HG03196 (cell line): ENCODE data around the gene SRF.
"Not testable (repeated sequence)": the region's sequence is repeated elsewhere in the genome, so short reads cannot be mapped to it uniquely, and the experiment has no call there.

ENCODE experiments used
- ATAC-seq: cut with Tn5 transposase; IDR thresholded peaks from one replicate; pipeline ENCODE4 v1.9.1; 2021; ENCODE audit not compliant: unreplicated experiment

SRF gene

DNA sequence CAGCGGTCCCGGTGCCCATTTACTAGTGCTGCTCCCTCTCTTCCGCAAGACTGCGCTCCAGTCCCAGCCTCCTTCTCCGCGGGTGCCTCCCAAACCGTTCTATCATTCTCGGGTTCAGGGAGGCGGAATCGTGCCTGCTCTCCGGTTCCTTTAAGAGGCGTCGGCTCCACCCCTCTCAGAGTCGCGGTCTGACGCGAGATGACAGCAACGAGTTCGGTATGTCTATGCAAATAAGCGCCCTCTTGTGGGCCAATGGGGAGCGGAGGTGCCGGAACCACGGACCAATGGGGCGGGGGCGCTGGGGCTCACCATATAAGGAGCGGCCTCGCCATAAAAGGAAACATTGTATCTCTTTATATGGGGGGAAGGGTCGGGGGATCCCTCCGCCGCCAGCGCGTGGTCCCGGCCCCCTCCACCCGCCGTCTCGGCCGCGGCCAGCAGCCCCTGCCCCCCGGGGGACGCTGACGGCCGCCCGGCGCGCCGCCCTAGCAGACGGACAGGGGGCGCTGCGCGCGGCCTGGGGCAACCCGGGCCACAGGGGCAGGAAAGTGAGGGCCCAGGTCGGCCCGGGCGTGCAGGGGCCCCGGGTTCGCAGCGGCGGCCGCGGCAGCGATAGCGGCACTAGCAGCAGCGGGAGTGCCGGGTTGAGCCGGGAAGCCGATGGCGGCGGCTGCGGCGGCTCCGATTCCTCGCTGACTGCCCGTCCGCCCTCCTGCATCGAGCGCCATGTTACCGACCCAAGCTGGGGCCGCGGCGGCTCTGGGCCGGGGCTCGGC lies at the start of gene SRF:
SRF (plus strand) TSS at position 339 of the 776 bp plus-strand sequence; CDS start at position 727, 388 bp downstream.
- peak; percentile 50 for ATAC-seq

DNA sequence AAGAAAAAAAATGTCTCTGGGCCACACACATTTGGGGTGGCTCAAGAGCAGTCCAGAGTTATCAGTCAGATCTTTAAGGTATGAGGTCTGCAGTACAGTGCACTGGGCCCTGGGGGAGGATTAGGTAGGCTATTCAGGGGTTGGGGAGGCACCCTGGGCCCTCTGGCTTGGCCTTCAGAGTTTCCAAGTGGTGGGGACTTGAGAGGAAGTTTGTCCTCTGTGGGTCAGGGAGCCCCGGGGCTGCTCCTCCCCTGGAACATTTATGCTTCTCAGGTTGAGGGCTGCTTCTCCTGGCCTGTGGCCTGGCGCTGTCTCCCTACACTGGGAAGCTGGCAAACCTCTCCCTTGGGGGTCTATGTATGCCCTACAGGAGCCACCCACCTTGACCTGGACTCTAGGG lies 48.9 kb upstream of the SRF start:
- ATAC-seq: no peak

DNA sequence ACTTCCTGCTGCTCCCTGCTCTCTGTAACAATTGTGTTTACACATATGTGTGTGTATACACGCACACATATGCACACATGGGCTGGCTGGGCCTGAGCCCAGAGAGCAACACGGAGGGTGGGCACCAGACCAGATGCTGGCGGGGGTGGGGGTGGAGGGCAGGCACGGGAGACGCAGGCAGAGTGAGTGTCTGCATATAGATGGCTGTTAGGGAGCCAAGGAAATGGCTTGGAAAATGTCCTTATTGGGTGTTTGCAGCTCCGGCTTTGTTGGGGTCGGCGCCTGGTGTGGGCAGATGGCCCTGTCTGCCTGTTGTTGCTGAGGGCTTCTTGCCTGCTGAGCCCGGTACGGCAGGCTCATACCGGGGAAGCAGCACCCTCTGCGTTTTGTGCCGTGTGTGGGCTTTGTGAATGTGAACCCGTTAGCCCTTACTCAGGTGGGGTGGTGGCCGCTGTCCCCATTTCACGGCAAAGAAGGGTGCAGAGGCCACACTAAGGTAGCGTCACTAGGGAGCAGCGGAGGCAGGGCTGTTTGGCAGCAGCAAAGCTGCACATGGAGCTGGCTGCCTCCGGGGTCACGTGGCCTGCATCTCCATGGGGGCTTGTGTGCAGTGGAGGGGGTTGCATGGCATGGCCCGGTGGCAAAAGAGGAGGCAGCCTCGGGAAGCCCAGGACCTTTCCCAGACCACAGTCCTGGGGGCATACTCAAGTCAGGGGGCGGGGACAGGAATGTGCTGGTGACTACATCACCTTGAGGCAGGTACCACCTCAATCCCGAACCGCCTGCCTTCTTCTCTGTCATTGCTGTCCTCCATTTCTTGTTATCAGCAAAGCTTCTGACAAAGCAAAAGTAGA lies 47.4 kb upstream of the SRF start:
- ATAC-seq: no peak

DNA sequence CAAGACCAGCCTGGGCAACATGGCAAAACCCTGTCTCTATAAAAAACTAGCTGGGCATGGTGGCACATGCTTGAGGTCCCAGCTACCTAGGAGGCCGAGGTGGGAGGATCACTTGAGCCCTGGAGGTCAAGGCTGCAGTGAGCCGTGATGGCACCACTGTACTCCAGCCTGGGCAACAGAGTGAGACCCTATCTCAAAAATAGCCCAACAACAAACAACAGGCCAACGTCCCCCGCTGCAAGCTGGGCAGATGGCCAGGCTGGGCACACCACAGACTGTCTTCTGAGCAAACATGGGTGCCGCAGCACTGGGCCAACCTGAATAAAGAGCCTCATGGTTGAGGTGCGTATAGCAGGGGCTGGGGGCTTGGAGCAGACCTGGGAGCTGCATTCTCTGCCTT lies 46.6 kb upstream of the SRF start:
- no peak for ATAC-seq

DNA sequence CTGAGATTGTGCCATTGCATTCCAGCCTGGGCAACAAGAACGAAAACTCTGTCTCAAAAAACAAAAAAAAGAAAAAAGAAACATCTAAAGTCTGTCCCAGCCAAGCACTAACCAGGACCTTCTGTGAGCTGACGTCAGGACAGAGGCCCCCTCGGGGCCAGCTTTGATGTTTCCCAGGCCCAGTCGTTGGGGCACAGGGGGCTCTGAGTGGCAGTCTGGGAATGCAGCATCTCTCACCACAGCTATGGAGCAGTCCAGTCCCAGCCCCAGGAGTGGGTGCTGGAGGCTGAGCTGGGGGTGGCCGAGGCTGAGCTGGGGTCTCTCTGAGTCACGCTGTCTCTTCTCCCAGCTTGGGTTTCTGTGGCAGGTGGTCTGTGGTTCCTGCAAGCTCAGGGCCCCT lies 46.0 kb upstream of the SRF start:
- no peak for ATAC-seq

DNA sequence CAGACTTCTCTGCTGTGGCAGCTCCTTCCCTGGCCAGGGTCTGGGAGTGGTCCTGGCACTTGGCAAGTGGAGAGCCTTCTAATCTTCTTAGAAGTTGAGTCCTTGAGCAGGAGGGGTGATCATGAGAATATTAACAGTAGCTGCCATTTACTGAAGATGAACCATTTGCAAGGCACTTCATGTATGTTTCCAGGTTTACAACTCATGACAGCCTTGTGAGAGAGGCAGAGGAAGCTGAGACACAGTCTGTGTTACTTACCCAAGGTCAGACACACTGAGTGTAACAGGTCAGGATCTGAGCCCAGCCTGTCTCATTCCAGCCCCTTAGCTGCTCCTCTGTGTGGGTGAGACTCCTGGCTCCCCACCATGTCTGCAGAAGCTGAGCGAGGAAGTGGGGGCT lies 45.5 kb upstream of the SRF start:
- no peak for ATAC-seq

DNA sequence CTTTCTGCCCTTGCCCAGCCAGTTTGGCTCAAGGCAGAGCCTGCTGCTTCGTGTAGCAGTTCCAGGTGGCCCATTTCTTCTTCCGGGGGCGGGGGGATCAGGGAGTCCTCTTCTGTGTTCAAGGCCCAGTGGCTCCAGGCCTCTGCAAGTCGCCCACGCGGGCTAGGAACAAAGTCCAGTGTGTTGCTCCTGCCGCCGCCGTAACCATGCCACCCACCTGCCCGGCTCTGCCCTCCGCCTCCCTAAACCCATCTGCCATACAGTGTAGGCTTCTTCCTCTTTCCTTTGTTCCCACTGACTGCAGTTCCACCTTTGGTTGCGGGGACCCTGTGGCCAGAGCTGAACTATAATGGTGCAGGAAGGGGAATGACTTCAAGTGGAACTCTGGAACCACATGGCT lies 43.9 kb upstream of the SRF start:
- no peak for ATAC-seq

DNA sequence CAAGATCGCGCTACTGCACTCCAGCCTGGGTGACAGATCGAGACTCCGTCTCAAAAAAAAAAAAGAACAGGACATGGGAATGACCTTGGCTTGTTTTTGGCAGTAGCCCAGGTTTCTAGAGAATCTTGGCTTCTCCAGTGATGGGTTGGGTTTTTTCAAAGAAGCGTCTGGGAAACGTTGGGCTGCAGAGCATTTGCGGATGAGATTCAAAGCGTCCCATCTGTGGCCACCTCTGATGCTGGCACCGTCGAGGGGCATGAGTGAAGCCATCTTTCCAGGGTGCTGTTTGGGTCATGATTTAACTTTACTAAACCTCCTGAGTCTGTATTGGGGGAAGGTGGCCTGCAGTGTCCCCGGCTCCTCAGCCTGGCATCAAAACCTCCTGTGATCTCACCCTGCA lies 43.2 kb upstream of the SRF start:
- ATAC-seq: no peak

DNA sequence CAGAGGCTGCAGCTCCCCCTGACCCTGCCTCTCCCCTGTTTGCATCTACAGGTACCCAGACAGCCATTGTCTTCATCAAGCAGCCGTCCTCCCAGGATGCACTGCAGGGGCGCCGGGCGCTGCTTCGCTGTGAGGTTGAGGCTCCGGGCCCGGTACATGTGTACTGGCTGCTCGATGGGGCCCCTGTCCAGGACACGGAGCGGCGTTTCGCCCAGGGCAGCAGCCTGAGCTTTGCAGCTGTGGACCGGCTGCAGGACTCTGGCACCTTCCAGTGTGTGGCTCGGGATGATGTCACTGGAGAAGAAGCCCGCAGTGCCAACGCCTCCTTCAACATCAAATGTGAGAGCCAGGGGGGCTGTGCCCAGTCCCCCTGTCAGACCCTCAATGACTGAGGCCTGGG lies 42.1 kb upstream of the SRF start:
- ATAC-seq: no peak

DNA sequence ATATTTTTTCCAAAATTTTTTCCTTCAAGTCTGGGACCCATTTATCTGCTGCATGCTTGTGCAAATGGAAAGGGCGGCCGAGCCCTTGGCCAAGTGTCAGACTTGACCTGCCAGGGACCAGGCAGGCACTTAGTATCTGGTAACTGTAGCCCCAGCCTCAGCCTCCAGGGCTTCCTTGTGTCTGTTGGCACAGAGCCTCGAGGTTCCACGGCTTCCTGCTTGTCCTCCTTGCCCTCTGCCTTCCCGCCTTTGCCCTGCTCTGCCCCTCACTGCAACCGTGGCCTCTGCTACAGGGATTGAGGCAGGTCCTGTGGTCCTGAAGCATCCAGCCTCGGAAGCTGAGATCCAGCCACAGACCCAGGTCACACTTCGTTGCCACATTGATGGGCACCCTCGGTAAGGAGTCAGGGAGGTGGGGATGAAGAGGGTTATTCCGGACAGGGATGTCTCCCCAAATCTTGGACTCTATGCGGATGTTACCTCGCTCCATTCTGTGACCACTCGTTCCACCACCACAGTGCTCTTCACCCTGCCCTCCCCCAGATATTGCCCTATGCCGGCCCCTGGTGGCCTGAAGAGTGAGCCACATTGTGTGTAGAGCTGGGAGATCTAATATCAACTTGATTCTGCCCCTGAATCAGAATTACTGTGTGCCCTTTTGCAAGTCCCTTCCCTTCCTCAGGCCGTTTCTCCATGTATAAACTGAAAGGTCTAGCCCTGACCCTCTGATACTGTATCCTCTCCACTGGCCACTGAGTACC lies 41.5 kb upstream of the SRF start:
- ATAC-seq: no peak

DNA sequence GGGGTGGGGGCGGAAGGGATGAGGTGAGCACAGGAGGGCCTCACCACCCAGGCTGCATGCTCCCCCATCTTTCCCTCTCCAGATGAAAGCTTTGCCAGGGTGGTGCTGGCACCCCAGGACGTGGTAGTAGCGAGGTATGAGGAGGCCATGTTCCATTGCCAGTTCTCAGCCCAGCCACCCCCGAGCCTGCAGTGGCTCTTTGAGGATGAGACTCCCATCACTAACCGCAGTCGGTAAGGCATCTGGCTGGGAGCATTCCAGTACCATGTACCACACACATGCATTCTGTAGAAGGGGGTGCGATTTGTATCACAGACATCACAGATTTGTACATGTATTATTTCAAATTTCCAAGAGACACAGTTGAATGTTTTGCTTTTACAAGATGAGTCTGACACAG lies 40.6 kb upstream of the SRF start:
- no peak for ATAC-seq

DNA sequence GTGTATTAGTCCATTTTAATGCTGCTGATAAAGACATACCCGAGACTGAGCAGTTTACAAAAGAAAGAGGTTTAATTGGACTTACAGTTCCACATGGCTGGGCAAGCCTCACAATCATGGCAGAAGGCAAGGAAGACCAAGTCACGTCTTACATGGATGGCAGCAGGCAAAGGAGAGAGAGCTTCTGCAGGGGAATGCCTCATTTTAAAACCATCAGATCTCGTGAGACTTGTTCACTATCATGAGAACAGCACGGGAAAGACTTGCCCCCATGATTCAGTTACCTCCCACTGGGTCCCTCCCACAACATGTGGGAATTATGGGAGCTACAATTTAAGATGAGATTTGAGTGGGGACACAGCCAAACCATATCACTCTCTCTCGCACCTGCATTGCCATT lies 39.7 kb upstream of the SRF start:
- not testable (repeated sequence) for ATAC-seq

DNA sequence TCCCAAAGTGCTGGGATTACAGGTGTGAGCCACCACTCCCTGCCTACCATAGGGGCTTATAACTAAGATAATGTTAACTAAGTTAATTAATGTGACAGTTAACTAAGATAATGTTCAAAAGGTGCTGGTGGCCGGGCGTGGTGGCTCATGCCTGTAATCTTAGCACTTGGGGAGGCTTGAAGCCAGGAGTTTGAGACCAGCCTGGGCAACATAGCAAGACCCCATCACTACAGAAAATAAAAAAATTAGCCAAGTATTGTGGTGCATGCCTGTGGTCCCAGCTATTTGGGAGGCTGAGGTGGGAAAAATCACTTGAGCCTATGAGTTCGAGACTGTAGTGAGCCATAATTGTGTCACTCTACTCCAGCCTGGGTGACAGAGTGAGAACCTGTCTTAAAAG lies 32.8 kb upstream of the SRF start:
- no peak for ATAC-seq

DNA sequence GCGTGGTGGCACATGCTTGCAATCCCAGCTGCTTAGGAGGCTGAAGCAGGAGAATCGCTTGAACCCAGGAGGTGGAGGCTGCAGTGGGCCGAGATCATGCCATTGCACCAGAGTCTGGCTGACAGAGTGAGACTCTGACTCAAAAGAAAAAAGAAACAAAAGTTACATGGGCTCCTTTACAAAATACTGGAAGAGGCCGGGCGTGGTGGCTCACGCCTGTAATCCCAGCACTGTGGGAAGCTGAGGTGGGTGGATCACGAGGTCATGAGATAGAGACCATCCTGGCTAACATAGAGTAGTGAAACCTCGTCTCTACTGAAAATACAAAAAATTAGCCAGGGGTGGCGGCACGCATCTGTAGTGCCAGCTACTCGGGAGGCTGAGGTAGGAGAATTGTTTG lies 31.1 kb upstream of the SRF start:
- not testable (repeated sequence) for ATAC-seq

DNA sequence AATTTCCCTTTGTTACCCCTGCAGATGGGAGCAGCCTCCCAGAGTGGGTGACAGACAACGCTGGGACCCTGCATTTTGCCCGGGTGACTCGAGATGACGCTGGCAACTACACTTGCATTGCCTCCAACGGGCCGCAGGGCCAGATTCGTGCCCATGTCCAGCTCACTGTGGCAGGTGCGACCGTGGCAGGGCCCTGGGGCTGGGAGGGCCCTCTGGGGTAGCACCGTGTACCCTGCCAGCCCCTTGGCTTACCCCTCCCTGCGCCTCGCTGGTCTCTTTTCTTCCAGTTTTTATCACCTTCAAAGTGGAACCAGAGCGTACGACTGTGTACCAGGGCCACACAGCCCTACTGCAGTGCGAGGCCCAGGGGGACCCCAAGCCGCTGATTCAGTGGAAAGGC lies 29.4 kb upstream of the SRF start:
- ATAC-seq: no peak

DNA sequence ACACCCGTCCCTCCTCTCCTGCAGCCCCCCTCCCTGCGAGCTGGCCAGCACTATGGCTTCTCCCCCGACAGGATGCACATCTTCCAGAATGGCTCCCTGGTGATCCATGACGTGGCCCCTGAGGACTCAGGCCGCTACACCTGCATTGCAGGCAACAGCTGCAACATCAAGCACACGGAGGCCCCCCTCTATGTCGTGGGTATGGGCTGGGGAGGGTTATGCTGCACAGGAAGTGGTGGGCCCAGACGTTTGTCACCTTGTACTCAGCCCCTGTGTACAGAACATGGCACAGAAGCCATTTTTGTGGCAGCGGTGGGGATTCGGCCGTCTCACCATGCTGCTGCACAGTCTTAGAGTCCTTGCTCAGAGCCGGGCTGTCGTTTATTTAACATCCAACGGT lies 29.0 kb upstream of the SRF start:
- no peak for ATAC-seq

DNA sequence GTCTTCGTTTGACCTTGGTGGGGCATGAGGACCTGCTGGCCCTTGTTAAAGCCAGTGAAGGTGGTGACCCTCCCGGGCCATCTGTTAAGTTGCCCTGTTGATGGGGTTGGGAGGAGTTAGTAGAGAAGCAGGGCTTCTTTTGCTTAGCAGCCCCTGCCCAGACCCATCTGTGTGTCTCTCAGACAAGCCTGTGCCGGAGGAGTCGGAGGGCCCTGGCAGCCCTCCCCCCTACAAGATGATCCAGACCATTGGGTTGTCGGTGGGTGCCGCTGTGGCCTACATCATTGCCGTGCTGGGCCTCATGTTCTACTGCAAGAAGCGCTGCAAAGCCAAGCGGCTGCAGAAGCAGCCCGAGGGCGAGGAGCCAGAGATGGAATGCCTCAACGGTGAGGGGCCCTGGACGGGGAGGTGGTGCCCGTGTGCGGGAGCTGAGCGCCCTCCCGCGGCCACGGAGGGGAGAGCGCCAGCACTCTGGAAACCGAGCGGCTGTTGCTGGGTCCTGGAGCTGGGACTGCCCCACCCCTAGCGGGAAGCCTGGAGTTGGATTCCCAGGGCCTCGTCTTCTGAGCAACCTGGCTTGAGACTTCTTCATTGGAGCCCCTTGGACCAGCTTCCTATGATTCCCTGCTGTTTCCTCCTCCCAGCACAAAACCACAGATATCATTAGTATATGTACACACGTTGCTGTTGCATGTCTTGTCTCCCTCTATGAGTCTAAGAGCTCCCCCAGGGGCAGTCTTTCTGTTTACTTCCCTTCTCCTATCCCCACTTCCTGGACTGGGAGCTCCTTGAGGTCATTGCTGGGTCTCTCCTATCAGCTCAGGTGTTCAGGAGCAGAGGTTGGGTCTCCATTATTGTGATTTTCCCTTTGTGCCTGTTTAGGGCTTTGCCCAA lies 27.6 kb upstream of the SRF start:
- ATAC-seq: no peak

DNA sequence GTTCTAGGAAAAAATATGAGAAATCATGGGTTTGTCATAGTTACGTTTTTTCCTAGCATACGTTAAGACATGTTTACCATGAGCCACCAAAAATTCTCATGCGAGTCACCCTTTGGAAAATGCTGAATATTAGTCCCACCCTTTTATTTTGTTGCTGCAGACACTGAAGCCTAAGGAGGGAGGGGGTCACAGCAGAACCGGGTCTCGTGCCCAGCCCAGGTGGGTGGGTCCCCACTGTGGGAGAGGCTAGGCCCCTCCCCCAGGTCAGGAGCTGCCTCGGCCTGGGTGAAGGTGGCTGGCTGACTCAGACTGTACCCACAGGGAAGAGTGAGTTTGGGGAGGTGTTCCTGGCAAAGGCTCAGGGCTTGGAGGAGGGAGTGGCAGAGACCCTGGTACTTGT lies 26.2 kb upstream of the SRF start:
- ATAC-seq: no peak

DNA sequence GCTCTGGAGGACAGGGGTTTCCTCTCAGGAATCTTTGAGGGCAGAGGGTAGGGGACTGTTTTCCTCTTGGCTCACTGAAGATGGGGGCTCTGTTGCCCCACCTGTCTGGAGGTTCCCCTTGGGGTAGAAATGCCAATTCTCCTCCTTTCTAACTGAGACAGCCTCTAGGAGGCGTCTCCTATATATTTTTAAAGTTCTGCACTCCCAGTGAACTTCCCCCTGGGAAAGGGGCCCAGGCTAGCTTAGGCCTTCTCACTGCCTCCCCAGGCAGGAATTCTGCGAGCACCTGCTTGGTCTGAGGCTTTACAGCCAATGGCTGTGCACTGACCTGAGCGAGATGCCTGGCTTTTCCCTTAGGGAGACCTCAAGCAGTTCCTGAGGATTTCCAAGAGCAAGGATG lies 24.8 kb upstream of the SRF start:
- no peak for ATAC-seq
